Pancreas (tissue), 10 donors: ENCODE results near the gene ALDOA. TPM values are rescaled to one million over a fixed set of nuclear protein-coding genes. Genes with fewer than 3 reads are reported as not detected.

Experiments used
- ATAC-seq, 4 donors: fragments of 200-7000 bp; cut with Tn5 transposase; one replicate each; pipeline versions ENCODE4 v1.8.0 to v1.9.1; 2020; ENCODE audit warnings: mild to moderate bottlenecking in 4 of 4, moderate library complexity in 4 of 4
- DNase-seq, 6 donors: peaks; one replicate each; pipeline ENCODE4 v3.0.0-alpha.2; 2020
- FAIRE-seq: peaks from 2 replicates; lab custom pipeline; 2012; peaks lifted over from hg19 to GRCh38; lab: Jason Lieb, UNC
- H3K27ac ChIP-seq, 4 donors: fragments of 200-600 bp; sonication (generic); 1 replicate in 3 of 4; 2 replicates in 1 of 4; pipeline versions ENCODE4 v1.5.0 to v1.8.0; 2020
- H3K27me3 ChIP-seq, 4 donors: fragments of 200-600 bp; one replicate each; pipeline ENCODE4 v1.8.0; 2021
- H3K36me3 ChIP-seq, 3 donors: fragments of 200-600 bp; sonication (generic) in 1 of 3; one replicate each; pipeline versions ENCODE4 v1.5.0 to v1.8.0; 2020 to 2021
- H3K4me1 ChIP-seq, 3 donors: fragments of 200-600 bp; one replicate each; pipeline ENCODE4 v1.8.0; 2021
- H3K4me3 ChIP-seq, 4 donors: fragments of 200-600 bp; sonication (generic) in 2 of 4; one replicate each; pipeline versions ENCODE4 v1.5.0 to v1.8.0; 2020 to 2021
- H3K9me3 ChIP-seq, 4 donors: fragments of 200-600 bp; one replicate each; pipeline ENCODE4 v1.8.0; 2021
- WGBS, 2 donors: extraction: QIAGEN DNeasy Blood & Tissue Kit; methylation state at CpG; one replicate each; pipeline ENCODE4 v1.1.7; 2013; 5-methylcytosine and 5-hydroxymethylcytosine counted together
- intact Hi-C, 3 donors: fragments of 100-400 bp; cut with DNase I; formaldehyde crosslinking; loops; one replicate each; pipeline versions ENCODE4 v1.11.1 to v1.14.2; 2022
- polyA plus RNA-seq, 2 donors: library from polyadenylated mRNA; stranded (reverse); fragments of 200-250 nt; gene quantifications; one replicate each; pipeline ENCODE4 v1.2.3, GENCODE V29; 2013
- total RNA-seq, 6 donors: library from RNA; stranded (reverse); fragmentation: NEBNext Ultra II Directional in 4 of 6; extraction: Animal tissue kit (Norgen Biotek cat#: 25700) in 4 of 6; gene quantifications; one replicate each; pipeline versions ENCODE4 v1.2.1 to v1.2.4, GENCODE V29; 2021 to 2023
- TF ChIP-seq, protein P1 (sequence below), 4 donors: fragments of 200-600 bp; sonication (generic) in 3 of 4; IDR thresholded peaks; one replicate each; pipeline versions ENCODE4 v1.5.0 to v1.8.0; 2021; ENCODE audit warnings: antibody characterized with exemption in 4 of 4
- donor health status: healthy with polysubstance abuse.
- donor health status: DM: no; HTN: no; CAD: no; lungs with moderate emphysema.
- donor health status: DM: no; HTN: no; CAD: no.
- donor health status: control.
- donor health status: control.
- donor health status: Bipolar disorder and iron deficiency.
- donor health status: DM: yes; HTN: yes; CAD: no.
- donor health status: DM: no; HTN: no; CAD: no.
- donor health status: DM: no; HTN: no; CAD: no.
- donor health status: DM: yes; HTN: yes; CAD: no.

Gene ALDOA
- total and polyA plus RNA-seq, 8 donors: 234 to 425 (median 327) TPM

DNA sequence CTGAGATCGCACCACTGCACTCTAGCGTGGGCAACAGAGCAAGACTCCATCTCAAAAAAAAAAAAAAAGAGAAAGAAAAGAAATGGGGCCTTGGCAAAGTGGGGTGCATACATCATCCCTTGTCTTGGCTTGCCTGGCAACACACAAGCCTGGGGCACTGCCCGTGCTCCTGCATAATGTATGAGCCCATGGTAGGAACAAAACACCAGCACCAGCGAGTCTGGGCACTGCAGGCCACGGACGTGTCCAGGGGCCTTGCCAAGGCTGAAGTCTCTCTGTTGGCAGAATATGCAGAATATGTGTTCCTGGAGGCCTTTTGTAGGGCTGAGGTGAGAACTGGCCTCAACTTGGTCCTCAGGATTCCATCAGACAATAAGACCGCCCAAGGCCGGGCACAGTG is 15.7 kb upstream of the ALDOA start:
- 89 to 96% methylated on average over 8 of the region's 8 CpGs for WGBS, 2 donors
- Histone ChIP-seq H3K36me3 (no peaks in the 10 kb centered on the region), H3K4me1 (peaks cover under 1 to 8% (median 3%) of the 10 kb centered on the region in 3 donors), H3K27ac (no peak overlapping the region), H3K9me3 (no peaks in the 10 kb centered on the region), H3K27me3 (no peaks in the 10 kb centered on the region), H3K4me3 (no peak overlapping the region)
- intact Hi-C loops: no loop called here
- FAIRE-seq: no peak
- no peak for DNase-seq
- TF ChIP-seq, protein P1, sequence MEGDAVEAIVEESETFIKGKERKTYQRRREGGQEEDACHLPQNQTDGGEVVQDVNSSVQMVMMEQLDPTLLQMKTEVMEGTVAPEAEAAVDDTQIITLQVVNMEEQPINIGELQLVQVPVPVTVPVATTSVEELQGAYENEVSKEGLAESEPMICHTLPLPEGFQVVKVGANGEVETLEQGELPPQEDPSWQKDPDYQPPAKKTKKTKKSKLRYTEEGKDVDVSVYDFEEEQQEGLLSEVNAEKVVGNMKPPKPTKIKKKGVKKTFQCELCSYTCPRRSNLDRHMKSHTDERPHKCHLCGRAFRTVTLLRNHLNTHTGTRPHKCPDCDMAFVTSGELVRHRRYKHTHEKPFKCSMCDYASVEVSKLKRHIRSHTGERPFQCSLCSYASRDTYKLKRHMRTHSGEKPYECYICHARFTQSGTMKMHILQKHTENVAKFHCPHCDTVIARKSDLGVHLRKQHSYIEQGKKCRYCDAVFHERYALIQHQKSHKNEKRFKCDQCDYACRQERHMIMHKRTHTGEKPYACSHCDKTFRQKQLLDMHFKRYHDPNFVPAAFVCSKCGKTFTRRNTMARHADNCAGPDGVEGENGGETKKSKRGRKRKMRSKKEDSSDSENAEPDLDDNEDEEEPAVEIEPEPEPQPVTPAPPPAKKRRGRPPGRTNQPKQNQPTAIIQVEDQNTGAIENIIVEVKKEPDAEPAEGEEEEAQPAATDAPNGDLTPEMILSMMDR (IDR thresholded peaks at IDR 0.05): no peak
- no peak for ATAC-seq

DNA sequence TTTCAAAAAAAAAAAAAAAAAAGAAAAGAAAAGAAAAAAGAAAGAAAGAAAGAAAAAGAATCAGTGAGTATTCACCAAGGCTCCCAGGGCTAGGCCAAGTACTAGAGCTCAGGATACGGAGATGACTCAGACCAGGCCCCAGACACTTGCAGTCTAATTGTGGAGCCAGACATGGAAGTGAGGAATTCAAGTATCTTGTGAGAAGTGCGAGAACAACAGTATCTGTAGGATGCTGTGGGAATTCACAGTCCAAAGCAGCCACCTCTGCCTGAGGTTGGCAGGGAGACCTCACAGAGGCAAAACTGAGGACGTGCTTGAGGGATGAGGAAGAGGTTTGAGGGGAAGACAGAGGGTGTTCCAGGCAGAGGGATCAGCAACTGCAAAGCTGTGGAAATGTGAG is 14.0 kb upstream of the ALDOA start:
- intact Hi-C loops: no loop called here
- TF ChIP-seq, protein P1 (IDR thresholded peaks at IDR 0.05): no peak
- FAIRE-seq (no peak), ATAC-seq (no peak), DNase-seq (no peak)
- Histone ChIP-seq H3K9me3 (no peaks in the 10 kb centered on the region), H3K36me3 (no peaks in the 10 kb centered on the region), H3K4me1 (peaks cover 11 to 15% (median 13%) of the 10 kb centered on the region in 3 donors), H3K27me3 (no peaks in the 10 kb centered on the region), H3K27ac (no peak overlapping the region), H3K4me3 (no peak overlapping the region)
- 86 to 92% methylated on average over 3 of the region's 3 CpGs for WGBS, 2 donors

DNA sequence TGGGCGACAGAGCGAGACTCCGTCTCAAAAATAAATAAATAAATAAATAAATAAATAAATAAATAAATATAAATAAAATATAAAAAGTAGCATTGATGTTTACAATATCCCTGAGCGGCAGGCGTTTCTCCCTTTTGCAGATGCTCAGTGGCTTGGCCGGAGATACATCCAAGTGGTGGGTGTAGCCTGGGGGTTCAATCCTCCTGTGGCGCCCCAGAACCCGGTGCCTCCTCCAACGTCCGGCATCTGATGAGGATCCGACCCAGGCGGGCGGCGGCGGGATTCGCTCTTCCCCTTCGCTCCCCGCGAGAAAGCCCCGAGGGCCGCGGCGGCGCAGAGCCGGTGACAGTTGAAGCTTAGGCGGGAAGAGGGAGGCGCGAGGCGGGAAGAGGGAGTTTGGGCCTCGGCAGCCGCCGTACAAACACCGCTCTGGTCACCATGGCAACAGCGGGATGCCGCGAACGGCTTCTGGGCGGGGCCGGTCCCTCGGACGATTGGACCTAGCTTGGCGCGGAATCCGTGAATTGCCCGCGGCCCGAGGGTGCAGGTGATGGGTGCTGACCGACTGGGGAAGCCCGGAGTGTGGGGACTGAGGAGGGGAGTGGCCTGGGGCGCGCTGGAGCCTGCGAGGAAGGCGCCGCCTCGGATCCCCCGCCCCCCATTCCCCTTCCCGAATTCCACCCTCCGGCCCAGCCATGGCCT is 12.7 kb upstream of the ALDOA start:
- no peaks in the 10 kb centered on the region for H3K27me3 ChIP-seq
- TF ChIP-seq, protein P1 (IDR thresholded peaks at IDR 0.05): no peak
- 3 to 5% methylated on average over 51 to 58 of the region's 58 CpGs for WGBS, 2 donors
- H3K9me3 ChIP-seq: no peaks in the 10 kb centered on the region
- peak overlapping the region; percentile 25 to 75 (median 61) for H3K4me3 ChIP-seq
- DNase-seq (peak; percentile 88 to 98 (median 95)), FAIRE-seq (no peak), ATAC-seq (peak; percentile 88 to 93 (median 91))
- H3K4me1 ChIP-seq: peaks cover 11 to 15% (median 13%) of the 10 kb centered on the region in 3 donors
- intact Hi-C loops: no loop called here
- H3K27ac ChIP-seq: peak overlapping the region in 2 of 4 donors; percentile 19 to 44
- H3K36me3 ChIP-seq: no peaks in the 10 kb centered on the region

DNA sequence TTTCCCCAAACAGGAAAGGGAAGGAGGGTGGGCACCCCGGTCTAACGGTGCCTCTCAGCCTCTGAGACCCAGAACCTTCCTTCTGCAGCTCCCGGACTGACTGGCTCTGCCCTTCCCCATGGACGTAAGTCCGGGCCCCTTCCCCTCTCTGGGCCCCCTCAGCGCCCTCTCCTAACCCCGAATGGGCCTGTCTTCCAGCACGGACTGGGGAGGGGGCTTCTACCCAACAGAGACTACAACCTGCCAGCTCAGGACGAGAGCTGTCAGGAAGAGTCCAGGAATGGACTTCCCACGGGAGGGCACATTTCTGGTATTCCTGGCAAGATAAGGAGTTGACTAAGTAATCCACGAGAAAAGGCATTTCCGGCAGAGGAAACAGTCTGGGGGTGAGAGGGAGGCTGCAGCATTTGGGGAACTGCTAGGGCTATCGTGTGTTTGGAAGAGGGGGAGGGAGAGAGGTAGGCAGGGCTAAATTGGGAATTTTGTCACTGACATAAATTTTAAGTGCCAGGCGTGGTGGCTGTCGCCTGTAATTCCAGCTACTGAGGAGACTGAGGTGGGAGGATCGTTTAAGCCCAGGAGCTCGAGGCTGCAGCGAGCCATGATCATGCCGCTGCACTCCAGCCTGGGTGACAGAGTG is 12.1 kb upstream of the ALDOA start:
- TF ChIP-seq, protein P1 (IDR thresholded peaks at IDR 0.05): no peak
- Histone ChIP-seq H3K27ac (peak overlapping the region in 2 of 4 donors; percentile 19 to 44), H3K27me3 (no peaks in the 10 kb centered on the region), H3K4me3 (peak overlapping the region; percentile 25 to 75 (median 61)), H3K4me1 (peaks cover 11 to 15% (median 13%) of the 10 kb centered on the region in 3 donors), H3K36me3 (no peaks in the 10 kb centered on the region), H3K9me3 (no peaks in the 10 kb centered on the region)
- DNase-seq (no peak), FAIRE-seq (no peak), ATAC-seq (peak in 2 of 4 donors; percentile 7 to 12)
- intact Hi-C loops: no loop called here
- WGBS, 2 donors: 7 to 10% methylated on average over 18 to 19 of the region's 19 CpGs
